Transverse colon (tissue), 4 donors: ENCODE data around the gene ZC3H12C.

ENCODE experiments used
- POLR2A ChIP-seq: fragments of 450-650 bp; IDR thresholded peaks from one replicate; pipeline ENCODE4 v1.6.1; 2016; ENCODE audit warnings: antibody characterized with exemption, mild to moderate bottlenecking, moderate library complexity
- POLR2AphosphoS5 ChIP-seq, 3 donors: sonication (generic); formaldehyde crosslinking; IDR thresholded peaks; one replicate each; pipeline ENCODE4 v1.6.1; 2016; ENCODE audit warnings: antibody characterized with exemption in 3 of 3
- TF ChIP-seq, protein P1 (sequence below), 5 experiments: fragments of 200-600 bp in 3 of 5; fragments of 450-650 bp in 2 of 5; sonication (generic) in 3 of 5; IDR thresholded peaks; 1 replicate in 2 of 5; 2 replicates in 3 of 5; pipeline ENCODE4 v1.5.1; 2016 to 2017; ENCODE audit warnings: antibody characterized with exemption in 5 of 5, inconsistent platforms in 3 of 5, mild to moderate bottlenecking in 2 of 5, moderate library complexity in 1 of 5

- TF ChIP-seq, protein P1, sequence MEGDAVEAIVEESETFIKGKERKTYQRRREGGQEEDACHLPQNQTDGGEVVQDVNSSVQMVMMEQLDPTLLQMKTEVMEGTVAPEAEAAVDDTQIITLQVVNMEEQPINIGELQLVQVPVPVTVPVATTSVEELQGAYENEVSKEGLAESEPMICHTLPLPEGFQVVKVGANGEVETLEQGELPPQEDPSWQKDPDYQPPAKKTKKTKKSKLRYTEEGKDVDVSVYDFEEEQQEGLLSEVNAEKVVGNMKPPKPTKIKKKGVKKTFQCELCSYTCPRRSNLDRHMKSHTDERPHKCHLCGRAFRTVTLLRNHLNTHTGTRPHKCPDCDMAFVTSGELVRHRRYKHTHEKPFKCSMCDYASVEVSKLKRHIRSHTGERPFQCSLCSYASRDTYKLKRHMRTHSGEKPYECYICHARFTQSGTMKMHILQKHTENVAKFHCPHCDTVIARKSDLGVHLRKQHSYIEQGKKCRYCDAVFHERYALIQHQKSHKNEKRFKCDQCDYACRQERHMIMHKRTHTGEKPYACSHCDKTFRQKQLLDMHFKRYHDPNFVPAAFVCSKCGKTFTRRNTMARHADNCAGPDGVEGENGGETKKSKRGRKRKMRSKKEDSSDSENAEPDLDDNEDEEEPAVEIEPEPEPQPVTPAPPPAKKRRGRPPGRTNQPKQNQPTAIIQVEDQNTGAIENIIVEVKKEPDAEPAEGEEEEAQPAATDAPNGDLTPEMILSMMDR (IDR thresholded peaks at IDR 0.05), result no peak
- TF ChIP-seq POLR2A (no peak), POLR2AphosphoS5 (IDR thresholded peaks at IDR 0.05) (no peak)
Measured at GRCh38 chr11:110095554-110095953, 2.4 kb downstream of the ZC3H12C start.
